Neural cell (in vitro differentiated cells): ENCODE measurements around the gene LDLRAD3.

ENCODE experiments used
- CTCF ChIP-seq: fragments of 450-650 bp; IDR thresholded peaks from 2 replicates; pipeline ENCODE4 v1.5.1; 2014; ENCODE audit warnings: antibody characterized with exemption, mild to moderate bottlenecking, moderate library complexity; ENCODE audit not compliant: poor library complexity, severe bottlenecking
- EP300 ChIP-seq: fragments of 450-650 bp; conservative IDR thresholded peaks from 2 replicates; pipeline ENCODE4 v1.6.1; 2014; ENCODE audit warnings: antibody characterized with exemption, mild to moderate bottlenecking, moderate library complexity; ENCODE audit not compliant: poor library complexity, severe bottlenecking
- POLR2AphosphoS5 ChIP-seq: IDR thresholded peaks from 2 replicates; pipeline ENCODE4 v1.6.1; 2012
- RAD21 ChIP-seq: fragments of 450-650 bp; conservative IDR thresholded peaks from 2 replicates; pipeline ENCODE4 v1.6.1; 2014; ENCODE audit warnings: antibody characterized with exemption, mild to moderate bottlenecking, moderate library complexity
- REST ChIP-seq: IDR thresholded peaks from 2 replicates; pipeline ENCODE4 v1.6.1; 2012; ENCODE audit warnings: borderline replicate concordance

GRCh38 chr11:36238881-36239280 is 295.0 kb downstream of the LDLRAD3 start:
- TF ChIP-seq CTCF (no peak), POLR2AphosphoS5 (no peak), REST (no peak), EP300 (no peak), RAD21 (no peak)
